ENCODE results near the gene PAM. TPM values are rescaled to one million over a fixed set of nuclear protein-coding genes. Genes with fewer than 3 reads are reported as not detected.

Gene PAM
- 267 and 289 TPM in 2 replicates for total RNA-seq
- long read RNA-seq, full-length matches to known transcripts, result 161 of 863 reads
- long read RNA-seq, partial matches to known transcripts, result 294 of 863 reads
- long read RNA-seq, other reads (novel, unspliced or antisense), result 408 of 863 reads

DNA sequence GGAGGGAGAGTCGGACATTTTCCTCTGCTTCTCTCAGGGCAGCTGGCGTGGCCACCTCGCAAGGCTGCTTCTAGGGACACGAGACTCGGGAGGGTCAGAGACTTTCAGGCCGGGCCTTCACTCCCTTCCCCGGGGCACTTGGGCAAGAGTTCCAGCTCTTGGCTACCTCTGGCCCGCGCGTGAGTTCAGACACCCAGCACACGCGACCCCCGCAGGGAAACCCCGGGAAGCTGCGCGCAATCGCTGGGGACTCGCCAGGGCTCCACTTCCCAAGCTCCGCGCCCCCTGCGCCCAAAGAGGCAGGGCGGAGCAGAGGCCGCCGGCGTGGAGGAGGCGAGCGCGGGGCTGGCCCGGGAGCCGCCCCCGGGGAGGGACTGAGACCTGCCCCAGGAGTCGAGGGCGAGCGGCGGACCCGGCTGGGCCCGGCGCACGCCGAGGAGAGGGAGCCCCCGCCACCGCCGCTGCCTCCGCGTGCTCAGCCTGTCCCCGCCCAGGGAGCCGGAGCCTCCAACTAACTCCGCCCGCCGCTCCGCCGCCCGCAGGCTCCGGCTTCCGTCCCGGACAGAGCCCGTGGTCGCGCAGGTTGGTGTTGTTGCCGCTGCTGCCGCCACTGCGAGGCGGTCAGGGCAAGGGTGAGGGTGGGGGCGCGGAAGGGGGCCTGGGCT is at the start of gene PAM:
TSS of gene PAM (plus strand) at position 539 of the 665 bp plus-strand sequence. CDS start 110,891 bp downstream, outside the sequence.
- peak within 1 kb of the TSS; percentile 90 for H3K27ac Mint-ChIP-seq (ENCODE audit: unreplicated experiment)
- no peaks in the 10 kb centered on the region for H3K36me3 Mint-ChIP-seq (ENCODE audit: unreplicated experiment)
- H3K4me3 Mint-ChIP-seq (ENCODE audit: unreplicated experiment), result peak within 1 kb of the TSS; percentile 95
- no peaks in the 10 kb centered on the region for H3K9me3 Mint-ChIP-seq (ENCODE audit: unreplicated experiment)
- H3K4me1 Mint-ChIP-seq (ENCODE audit: unreplicated experiment), result peaks cover 31% of the 10 kb centered on the region
- TF ChIP-seq, protein P1, sequence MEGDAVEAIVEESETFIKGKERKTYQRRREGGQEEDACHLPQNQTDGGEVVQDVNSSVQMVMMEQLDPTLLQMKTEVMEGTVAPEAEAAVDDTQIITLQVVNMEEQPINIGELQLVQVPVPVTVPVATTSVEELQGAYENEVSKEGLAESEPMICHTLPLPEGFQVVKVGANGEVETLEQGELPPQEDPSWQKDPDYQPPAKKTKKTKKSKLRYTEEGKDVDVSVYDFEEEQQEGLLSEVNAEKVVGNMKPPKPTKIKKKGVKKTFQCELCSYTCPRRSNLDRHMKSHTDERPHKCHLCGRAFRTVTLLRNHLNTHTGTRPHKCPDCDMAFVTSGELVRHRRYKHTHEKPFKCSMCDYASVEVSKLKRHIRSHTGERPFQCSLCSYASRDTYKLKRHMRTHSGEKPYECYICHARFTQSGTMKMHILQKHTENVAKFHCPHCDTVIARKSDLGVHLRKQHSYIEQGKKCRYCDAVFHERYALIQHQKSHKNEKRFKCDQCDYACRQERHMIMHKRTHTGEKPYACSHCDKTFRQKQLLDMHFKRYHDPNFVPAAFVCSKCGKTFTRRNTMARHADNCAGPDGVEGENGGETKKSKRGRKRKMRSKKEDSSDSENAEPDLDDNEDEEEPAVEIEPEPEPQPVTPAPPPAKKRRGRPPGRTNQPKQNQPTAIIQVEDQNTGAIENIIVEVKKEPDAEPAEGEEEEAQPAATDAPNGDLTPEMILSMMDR (IDR thresholded peaks at IDR 0.05), result no peak
- no peaks in the 10 kb centered on the region for H3K27me3 Mint-ChIP-seq (ENCODE audit: unreplicated experiment)
- DNase-seq (ENCODE audit: extremely low spot score, unreplicated experiment), result peak; percentile 91

GRCh38 chr5:102711525-102712385 is 43.4 kb upstream of the PAM start:
- no peaks in the 10 kb centered on the region for H3K27me3 Mint-ChIP-seq (ENCODE audit: unreplicated experiment)
- H3K9me3 Mint-ChIP-seq (ENCODE audit: unreplicated experiment), result no peaks in the 10 kb centered on the region
- H3K4me3 Mint-ChIP-seq (ENCODE audit: unreplicated experiment), result no peak overlapping the region
- DNase-seq (ENCODE audit: extremely low spot score, unreplicated experiment), result no peak
- no peak overlapping the region for H3K27ac Mint-ChIP-seq (ENCODE audit: unreplicated experiment)
- peaks cover 8% of the 10 kb centered on the region for H3K4me1 Mint-ChIP-seq (ENCODE audit: unreplicated experiment)
- TF ChIP-seq, protein P1 (IDR thresholded peaks at IDR 0.05), result no peak
- no peaks in the 10 kb centered on the region for H3K36me3 Mint-ChIP-seq (ENCODE audit: unreplicated experiment)

DNA sequence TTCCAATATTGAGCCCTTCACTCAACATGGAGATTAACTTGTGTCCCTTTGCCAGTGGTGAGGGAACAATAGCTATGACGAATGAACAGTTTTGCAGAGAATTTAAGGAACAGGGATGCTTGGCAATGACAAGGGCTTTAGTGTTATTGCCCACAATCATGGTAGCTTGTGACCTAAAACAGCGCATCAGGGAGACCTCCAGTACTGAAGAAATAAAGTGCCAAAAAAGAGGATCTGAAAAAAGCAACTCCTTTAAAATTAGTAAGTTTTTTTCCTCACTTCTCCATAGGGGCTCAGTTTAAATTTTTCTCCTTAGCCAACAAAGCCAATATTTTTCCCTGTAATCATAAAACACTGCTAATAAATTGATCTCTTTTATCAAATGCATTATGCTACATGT is 41.8 kb upstream of the PAM start:
- H3K27ac Mint-ChIP-seq (ENCODE audit: unreplicated experiment), result no peak overlapping the region
- no peaks in the 10 kb centered on the region for H3K36me3 Mint-ChIP-seq (ENCODE audit: unreplicated experiment)
- TF ChIP-seq, protein P1 (IDR thresholded peaks at IDR 0.05), result no peak
- DNase-seq (ENCODE audit: extremely low spot score, unreplicated experiment), result no peak
- no peak overlapping the region for H3K4me3 Mint-ChIP-seq (ENCODE audit: unreplicated experiment)
- H3K9me3 Mint-ChIP-seq (ENCODE audit: unreplicated experiment), result no peaks in the 10 kb centered on the region
- H3K4me1 Mint-ChIP-seq (ENCODE audit: unreplicated experiment), result peaks cover 8% of the 10 kb centered on the region
- no peaks in the 10 kb centered on the region for H3K27me3 Mint-ChIP-seq (ENCODE audit: unreplicated experiment)

DNA sequence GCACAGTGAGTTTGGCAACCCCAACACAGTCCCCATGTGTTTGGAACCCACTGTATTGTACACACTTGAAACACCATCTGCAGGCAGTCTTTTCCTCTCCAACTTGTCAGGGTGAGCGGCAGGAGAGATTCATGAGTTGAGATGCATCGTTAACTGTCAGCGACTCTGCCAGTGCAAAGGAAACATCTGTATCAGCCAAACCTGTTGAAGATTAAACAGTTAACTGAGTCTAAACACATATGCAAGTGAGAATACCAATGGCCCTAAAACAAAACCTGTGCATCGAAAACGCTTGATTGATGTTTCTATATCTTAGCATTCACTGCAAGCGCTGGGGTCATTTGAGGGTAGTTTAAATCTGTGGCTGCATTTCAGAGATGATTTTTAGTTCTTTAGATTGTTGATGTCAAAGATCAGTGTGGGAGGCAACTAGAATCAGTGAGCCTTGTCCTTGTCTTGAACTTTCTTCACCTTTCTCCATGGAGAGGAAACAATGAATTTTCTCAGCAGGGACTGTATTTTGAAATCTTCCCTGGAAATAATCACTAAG is 41.3 kb upstream of the PAM start:
- H3K36me3 Mint-ChIP-seq (ENCODE audit: unreplicated experiment), result no peaks in the 10 kb centered on the region
- no peak overlapping the region for H3K27ac Mint-ChIP-seq (ENCODE audit: unreplicated experiment)
- H3K4me1 Mint-ChIP-seq (ENCODE audit: unreplicated experiment), result peaks cover 8% of the 10 kb centered on the region
- no peaks in the 10 kb centered on the region for H3K27me3 Mint-ChIP-seq (ENCODE audit: unreplicated experiment)
- TF ChIP-seq, protein P1 (IDR thresholded peaks at IDR 0.05), result no peak
- no peaks in the 10 kb centered on the region for H3K9me3 Mint-ChIP-seq (ENCODE audit: unreplicated experiment)
- H3K4me3 Mint-ChIP-seq (ENCODE audit: unreplicated experiment), result no peak overlapping the region
- DNase-seq (ENCODE audit: extremely low spot score, unreplicated experiment), result no peak
